ENCODE data around the gene VILL.
A peak's percentile ranks its signal among the peaks of the same experiment; 100 is the strongest.

The VILL gene

DNA sequence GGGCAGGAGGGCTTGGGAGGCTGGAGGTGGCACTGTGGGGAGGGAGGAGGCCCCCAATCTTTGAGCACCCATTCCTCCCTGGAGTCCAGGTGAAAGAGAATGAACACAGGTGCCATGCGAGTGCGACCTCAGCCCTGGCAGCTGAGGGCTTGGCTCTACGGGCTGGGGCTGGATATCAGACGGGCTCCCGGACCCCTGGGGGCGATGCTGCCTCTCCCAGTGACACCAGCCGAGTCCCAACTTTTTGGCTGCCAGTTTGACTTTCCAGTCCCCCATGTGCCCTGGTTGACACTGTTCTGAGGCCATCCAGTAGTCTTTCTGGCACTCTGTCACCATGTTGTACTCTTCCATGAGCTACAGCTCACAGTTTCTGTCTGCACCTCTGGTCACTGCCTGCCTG lies 1.2 kb downstream of the VILL start:
- DNase-seq (ENCODE audit: extremely low read depth, low read depth), result no peak
- TF ChIP-seq, protein P1, sequence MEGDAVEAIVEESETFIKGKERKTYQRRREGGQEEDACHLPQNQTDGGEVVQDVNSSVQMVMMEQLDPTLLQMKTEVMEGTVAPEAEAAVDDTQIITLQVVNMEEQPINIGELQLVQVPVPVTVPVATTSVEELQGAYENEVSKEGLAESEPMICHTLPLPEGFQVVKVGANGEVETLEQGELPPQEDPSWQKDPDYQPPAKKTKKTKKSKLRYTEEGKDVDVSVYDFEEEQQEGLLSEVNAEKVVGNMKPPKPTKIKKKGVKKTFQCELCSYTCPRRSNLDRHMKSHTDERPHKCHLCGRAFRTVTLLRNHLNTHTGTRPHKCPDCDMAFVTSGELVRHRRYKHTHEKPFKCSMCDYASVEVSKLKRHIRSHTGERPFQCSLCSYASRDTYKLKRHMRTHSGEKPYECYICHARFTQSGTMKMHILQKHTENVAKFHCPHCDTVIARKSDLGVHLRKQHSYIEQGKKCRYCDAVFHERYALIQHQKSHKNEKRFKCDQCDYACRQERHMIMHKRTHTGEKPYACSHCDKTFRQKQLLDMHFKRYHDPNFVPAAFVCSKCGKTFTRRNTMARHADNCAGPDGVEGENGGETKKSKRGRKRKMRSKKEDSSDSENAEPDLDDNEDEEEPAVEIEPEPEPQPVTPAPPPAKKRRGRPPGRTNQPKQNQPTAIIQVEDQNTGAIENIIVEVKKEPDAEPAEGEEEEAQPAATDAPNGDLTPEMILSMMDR (IDR thresholded peaks at IDR 0.05; ENCODE audit: low read depth, low read length), result no peak

DNA sequence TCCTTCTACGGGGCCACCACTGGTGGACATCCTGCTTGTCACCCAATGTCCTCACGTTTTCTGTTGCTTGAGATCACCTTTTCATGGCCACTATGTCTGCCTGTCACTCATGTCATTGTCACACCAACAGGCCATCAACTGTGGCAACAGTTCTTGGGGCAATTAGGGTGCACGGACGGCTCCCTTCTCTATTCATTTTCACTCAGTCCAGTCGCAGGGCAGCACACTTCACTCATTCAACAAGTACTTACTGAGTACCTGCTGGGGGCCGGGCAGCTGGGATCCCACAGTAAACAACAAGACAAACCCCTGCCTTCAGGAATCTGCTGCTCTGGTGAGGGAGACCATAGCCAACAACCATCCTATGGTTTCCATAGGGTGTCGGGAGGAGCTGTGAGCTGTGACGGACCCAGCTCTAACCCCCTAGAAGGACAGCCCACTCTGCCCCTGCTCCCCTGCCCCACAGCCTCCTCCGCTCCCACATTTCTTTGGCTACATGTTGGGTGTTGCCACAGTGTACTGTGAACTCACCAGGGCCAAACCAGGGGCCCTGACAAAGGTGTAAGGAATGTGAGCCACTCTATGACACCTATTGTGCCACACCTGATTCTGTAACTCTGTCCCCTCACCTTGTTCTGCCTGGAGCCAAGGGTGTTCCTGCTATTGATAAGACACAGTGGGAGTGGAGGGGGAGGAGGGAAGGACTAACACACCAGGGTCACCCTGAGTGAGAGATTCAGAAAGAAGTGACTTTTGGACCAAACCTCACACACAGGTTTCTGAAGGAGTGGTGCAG lies 1.9 kb downstream of the VILL start:
- no peak for DNase-seq (ENCODE audit: extremely low read depth, low read depth)
- TF ChIP-seq, protein P1 (IDR thresholded peaks at IDR 0.05; ENCODE audit: low read depth, low read length), result no peak

DNA sequence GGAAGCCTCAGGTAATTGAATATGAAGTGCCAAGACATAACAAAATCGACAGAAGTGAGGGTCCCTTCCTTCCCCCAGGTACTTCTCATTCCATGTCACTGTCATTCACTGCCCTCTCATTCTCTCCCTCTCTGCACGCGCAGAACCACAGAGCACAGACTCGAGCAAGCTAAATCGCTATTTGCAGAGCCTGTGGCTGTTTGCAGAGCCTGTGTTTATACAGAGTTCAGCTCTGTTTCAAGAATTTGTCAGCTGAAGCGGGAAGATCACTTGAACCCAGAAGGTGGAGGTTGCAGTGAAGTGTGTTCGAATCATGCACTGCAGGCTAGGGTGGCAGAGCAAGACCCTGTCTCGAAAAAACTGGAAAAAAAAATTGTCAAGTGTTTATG lies 2.5 kb downstream of the VILL start:
- TF ChIP-seq, protein P1 (IDR thresholded peaks at IDR 0.05; ENCODE audit: low read depth, low read length), result no peak
- DNase-seq (ENCODE audit: extremely low read depth, low read depth), result no peak

DNA sequence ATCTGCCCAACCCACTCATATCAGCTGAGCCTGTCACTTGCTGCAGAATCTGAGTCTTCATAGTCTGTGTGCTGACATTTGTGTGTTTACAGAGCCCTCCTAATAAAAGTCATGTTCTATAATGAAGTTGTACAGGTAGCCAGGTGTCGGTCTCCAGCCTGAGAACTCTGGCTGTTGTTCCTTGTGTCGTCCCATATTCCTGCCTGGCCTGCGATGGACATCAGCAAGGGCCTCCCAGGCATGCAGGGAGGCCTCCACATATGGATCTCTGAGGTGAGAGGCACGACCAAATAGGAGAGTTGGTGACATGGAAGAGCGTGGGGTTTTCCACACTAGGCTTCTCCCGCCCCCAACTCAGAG lies 2.9 kb downstream of the VILL start:
- no peak for DNase-seq (ENCODE audit: extremely low read depth, low read depth)
- TF ChIP-seq, protein P1 (IDR thresholded peaks at IDR 0.05; ENCODE audit: low read depth, low read length), result no peak

DNA sequence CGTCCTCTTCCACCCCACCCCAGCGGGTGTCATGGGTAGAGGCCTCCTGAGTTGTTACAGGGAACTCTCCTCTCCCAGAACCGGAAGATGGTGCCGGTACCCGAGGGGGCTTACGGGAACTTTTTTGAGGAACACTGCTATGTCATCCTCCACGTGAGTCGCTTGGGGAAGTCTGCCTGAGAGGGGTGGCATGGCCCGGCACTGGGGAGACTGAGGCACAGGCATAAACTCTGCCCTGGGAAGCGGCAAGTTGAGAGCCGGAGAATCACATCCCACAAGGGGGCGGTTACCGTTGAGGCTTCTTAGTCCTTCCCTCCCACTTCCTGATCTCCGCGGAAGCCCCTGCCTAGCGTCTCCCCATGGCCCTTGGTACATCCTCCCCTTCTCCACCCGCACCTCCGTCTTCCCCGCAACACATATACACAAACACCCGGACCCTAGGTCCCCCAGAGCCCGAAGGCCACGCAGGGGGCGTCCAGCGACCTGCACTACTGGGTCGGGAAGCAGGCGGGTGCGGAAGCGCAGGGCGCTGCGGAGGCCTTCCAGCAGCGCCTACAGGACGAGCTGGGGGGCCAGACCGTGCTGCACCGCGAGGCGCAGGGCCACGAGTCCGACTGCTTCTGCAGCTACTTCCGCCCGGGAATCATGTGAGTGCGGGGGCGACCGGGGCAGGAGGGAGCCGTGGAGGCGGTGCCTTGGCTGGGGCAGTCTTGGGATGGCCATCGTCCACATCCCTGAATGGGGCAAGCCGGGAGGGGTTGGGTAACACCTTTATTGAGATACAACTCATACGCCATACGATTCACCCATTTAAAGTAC lies 3.4 kb downstream of the VILL start:
- DNase-seq (ENCODE audit: extremely low read depth, low read depth), result peak; percentile 35
- TF ChIP-seq, protein P1 (IDR thresholded peaks at IDR 0.05; ENCODE audit: low read depth, low read length), result no peak; the same call in 1 of the 2 replicates

DNA sequence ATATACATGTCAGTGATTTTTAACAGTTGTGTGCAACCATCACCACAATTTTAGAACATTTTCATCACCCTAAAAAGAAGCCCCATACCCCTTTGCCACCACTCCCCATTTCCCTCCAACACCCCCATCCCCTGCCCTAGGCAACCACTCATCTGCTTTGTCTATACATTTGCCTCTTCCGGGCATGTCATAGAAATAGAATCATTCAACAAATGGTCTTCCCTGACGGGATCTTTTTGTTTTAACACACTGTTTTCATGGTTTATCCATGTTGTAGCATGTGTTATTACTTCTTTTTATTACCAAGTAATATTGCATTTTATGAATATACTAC lies 4.0 kb downstream of the VILL start:
- TF ChIP-seq, protein P1 (IDR thresholded peaks at IDR 0.05; ENCODE audit: low read depth, low read length), result no peak

More for the DNA sequence above, 4.0 kb downstream of the VILL start:
- DNase-seq (ENCODE audit: extremely low read depth, low read depth), result no peak

Measured in AG09319 (cell line).